ENCODE data around the gene TIMP3.

- TF ChIP-seq CTCF (IDR thresholded peaks at IDR 0.05) (no peak), POLR2A (IDR thresholded peaks at IDR 0.05; ENCODE audit: low read depth) (no peak), POLR2AphosphoS5 (IDR thresholded peaks at IDR 0.05) (no peak)
Observed at GRCh38 chr22:32785321-32786026, 16.0 kb upstream of the TIMP3 start.

All from esophagus muscularis mucosa (tissue), 3 donors.